Vagina (tissue), 2 donors: ENCODE data around the gene PRRG4.

Experiments used
- CTCF ChIP-seq, 3 experiments: fragments of 450-650 bp in 2 of 3; fragments of 200-600 bp in 1 of 3; sonication (generic) in 1 of 3; IDR thresholded peaks; one replicate each; pipeline ENCODE4 v1.5.1; 2017 to 2019; ENCODE audit warnings: antibody characterized with exemption in 3 of 3, mild to moderate bottlenecking in 2 of 3, moderate library complexity in 2 of 3
- POLR2AphosphoS5 ChIP-seq, 2 donors: sonication (generic); formaldehyde crosslinking; IDR thresholded peaks; one replicate each; pipeline ENCODE4 v1.9.0; 2017; ENCODE audit warnings: antibody characterized with exemption in 2 of 2, mild to moderate bottlenecking in 2 of 2, low read depth in 1 of 2; ENCODE audit not compliant: insufficient read depth in 1 of 2

GRCh38 chr11:32826113-32826512 is 3.6 kb upstream of the PRRG4 start:
- TF ChIP-seq CTCF (IDR thresholded peaks at IDR 0.05): no peak
- no peak for TF ChIP-seq POLR2AphosphoS5 (IDR thresholded peaks at IDR 0.05; ENCODE audit: insufficient read depth in 1 of 2, low read depth in 1 of 2)
